Posterior cingulate gyrus (tissue), 11 donors: Measurements from ENCODE around the gene PTPRN2.

Experiments used
- DNase-seq, 10 donors: peaks; one replicate each; pipeline versions ENCODE4 v3.0.0 to v3.0.0-alpha.2; 2020 to 2021; ENCODE audit warnings: mixed read lengths in 3 of 10
- intact Hi-C: fragments of 100-400 bp; cut with DNase I; formaldehyde crosslinking; loops from one replicate; pipeline ENCODE4 v1.15.1; 2023

Gene PTPRN2

GRCh38 chr7:157651366-157652160, 936.1 kb downstream of the PTPRN2 start:
- DNase-seq: peak in 2 of 10 donors; percentile 53 to 72
- intact Hi-C loops: no loop called here

GRCh38 chr7:157650801-157651200, 936.8 kb downstream of the PTPRN2 start:
- DNase-seq: peak in 2 of 10 donors; percentile 41 to 83
- intact Hi-C loops: no loop called here

- intact Hi-C loops: no loop called here
- peak in 2 of 10 donors; percentile 59 to 68 for DNase-seq
Measured at GRCh38 chr7:157650131-157650631, 937.4 kb downstream of the PTPRN2 start.

GRCh38 chr7:157646551-157646950, 941.1 kb downstream of the PTPRN2 start:
- peak in 1 of 10 donors; percentile 64 for DNase-seq
- intact Hi-C loops: no loop called here

- DNase-seq: peak in 1 of 10 donors; percentile 61
- intact Hi-C loops: no loop called here
Measured at GRCh38 chr7:157645539-157645938, 942.1 kb downstream of the PTPRN2 start.

- intact Hi-C loops: no loop called here
Measured at GRCh38 chr7:157644946-157645345, 942.7 kb downstream of the PTPRN2 start.

GRCh38 chr7:157643525-157643970, 944.1 kb downstream of the PTPRN2 start:
- intact Hi-C loops: no loop called here
- peak in 2 of 10 donors; percentile 60 to 75 for DNase-seq

More at GRCh38 chr7:157644946-157645345, 942.7 kb downstream of the PTPRN2 start:
- DNase-seq: peak in 1 of 10 donors; percentile 26

- intact Hi-C loops: no loop called here
- DNase-seq: peak in 2 of 10 donors; percentile 19 to 52
Measured at GRCh38 chr7:157641866-157642265, 945.8 kb downstream of the PTPRN2 start.

GRCh38 chr7:157640144-157640543, 947.5 kb downstream of the PTPRN2 start:
- no peak for DNase-seq

GRCh38 chr7:157638563-157638962, 949.1 kb downstream of the PTPRN2 start:
- intact Hi-C loops: no loop called here
- peak in 2 of 10 donors; percentile 40 to 50 for DNase-seq

More at GRCh38 chr7:157640144-157640543, 947.5 kb downstream of the PTPRN2 start:
- intact Hi-C loops: no loop called here

- intact Hi-C loops: no loop called here
- DNase-seq: peak in 3 of 10 donors; percentile 45 to 76 (median 65)
Measured at GRCh38 chr7:157637216-157637949, 950.2 kb downstream of the PTPRN2 start.

- no peak for DNase-seq
- intact Hi-C loops: no loop called here
Measured at GRCh38 chr7:157635669-157636068, 952.0 kb downstream of the PTPRN2 start.

GRCh38 chr7:157635148-157635500, 952.5 kb downstream of the PTPRN2 start:
- intact Hi-C loops: no loop called here
- DNase-seq: peak in 1 of 10 donors; percentile 44

GRCh38 chr7:157634401-157635147, 953.0 kb downstream of the PTPRN2 start:
- intact Hi-C loops: no loop called here
- DNase-seq: peak in 1 of 10 donors; percentile 55

- intact Hi-C loops: no loop called here
- DNase-seq: peak in 1 of 10 donors; percentile 57
Measured at GRCh38 chr7:157633465-157634185, 954.0 kb downstream of the PTPRN2 start.

GRCh38 chr7:157630301-157630853, 957.2 kb downstream of the PTPRN2 start:
- intact Hi-C loops: no loop called here
- peak in 2 of 10 donors; percentile 50 to 56 for DNase-seq

GRCh38 chr7:157628456-157628855, 959.2 kb downstream of the PTPRN2 start:
- intact Hi-C loops: no loop called here
- DNase-seq: no peak

GRCh38 chr7:157627646-157628045, 960.0 kb downstream of the PTPRN2 start:
- intact Hi-C loops: no loop called here

GRCh38 chr7:157627033-157627432, 960.6 kb downstream of the PTPRN2 start:
- peak in 1 of 10 donors; percentile 50 for DNase-seq
- intact Hi-C loops: no loop called here

More at GRCh38 chr7:157627646-157628045, 960.0 kb downstream of the PTPRN2 start:
- no peak for DNase-seq
